ENCODE measurements around the gene DPP6.

DPP6 gene

DNA sequence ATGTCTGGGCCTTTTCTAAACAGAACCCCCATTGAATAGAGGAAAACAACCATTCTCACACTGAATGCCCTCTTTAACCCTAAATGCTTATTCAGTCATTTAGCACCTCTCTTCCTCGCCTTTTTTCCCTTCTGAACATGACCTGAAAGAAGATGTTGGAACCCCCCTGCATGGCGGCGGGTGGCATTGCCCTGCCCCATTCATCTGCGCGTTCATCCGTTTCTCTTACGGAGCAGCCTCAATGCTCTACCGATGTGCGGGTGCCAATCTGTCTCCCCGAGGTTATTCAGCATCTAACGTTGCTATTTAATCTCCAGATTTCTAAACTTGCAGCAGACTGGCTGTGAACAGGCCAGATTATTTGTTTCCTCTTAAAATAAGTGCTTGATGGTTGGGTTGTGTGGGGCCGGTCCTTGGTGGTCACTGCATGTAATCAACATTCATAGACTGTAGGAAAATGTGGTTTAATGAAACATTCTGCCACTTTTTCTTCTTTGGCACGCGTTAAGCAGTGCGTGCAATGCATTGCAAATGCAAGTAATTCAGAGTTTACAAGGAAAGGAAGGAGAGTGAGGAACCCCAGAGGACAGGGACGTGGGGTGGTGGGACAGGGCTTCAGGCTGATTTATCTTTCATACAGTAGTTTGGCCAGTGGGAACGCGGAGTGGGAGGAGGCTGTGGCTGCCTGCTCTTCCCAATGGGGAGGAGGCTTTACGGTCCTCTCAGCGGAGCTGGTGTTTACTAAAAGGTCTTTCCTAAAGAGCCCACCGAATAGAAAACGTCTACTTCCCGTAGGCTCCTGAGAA is 286.7 kb downstream of the DPP6 start:
- DNase-seq (no peak), ATAC-seq (no peak)

DNA sequence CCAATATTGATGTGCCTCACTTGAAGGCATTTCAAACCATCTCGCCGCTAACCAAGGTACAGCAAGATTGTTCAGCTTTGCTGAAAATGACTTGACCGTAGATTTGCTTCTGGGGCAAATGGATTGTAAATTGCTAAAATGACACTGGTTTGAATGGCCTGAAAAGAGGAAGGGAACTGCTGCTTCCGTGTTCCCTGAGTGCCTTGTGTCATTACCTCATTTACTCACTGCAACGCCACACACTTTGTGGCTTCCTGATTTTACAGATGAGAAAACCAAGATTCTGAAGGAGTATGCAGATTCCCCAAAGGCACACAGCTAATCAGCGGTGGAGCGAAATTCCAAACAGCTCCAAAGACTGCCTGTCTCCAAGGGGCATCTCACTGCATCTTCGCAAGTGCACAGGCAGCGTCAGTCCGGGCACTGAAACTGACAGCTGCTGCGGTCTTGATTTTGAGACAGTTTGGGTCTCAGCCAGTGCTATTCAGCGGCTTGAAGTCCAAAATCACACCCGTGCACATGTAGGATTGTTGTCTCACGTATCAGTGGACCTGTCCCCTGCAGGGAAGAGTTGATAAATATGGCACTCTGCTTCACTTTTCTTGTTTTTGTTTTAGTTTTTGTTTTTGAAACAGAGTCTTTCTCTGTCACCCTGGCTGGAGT is 290.9 kb downstream of the DPP6 start:
- no peak for ATAC-seq

DNA sequence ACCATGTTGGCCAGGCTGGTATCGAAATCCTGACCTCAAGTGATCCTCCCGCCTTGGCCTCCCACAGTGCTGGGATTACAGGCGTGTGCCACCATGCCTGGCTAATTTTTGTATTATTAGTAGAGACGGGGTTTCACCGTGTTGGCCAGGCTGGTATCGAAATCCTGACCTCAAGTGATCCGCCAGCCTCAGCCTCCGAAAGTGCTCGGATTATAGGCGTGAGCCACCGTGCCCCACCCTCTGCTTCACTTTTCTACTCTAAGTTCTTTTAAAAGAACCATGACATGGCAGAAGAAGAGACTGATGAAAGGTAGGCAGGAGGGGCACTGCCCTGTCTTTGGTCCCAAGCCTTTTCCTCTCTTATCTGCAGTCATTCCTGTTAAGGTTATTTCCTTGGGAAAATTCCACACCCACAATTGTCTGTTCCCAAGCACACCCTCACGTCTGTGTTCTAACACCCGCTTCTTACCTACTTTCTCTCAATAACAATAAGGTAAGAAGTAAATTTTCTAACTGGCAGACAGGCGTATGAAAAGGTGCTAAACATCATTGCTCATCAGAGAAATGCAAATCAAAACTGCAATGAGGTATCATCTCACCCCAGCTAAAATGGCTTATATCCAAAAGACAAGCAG is 291.7 kb downstream of the DPP6 start:
- ATAC-seq (no peak), DNase-seq (no peak)

More for the DNA sequence above, 290.9 kb downstream of the DPP6 start:
- DNase-seq, result no peak

DNA sequence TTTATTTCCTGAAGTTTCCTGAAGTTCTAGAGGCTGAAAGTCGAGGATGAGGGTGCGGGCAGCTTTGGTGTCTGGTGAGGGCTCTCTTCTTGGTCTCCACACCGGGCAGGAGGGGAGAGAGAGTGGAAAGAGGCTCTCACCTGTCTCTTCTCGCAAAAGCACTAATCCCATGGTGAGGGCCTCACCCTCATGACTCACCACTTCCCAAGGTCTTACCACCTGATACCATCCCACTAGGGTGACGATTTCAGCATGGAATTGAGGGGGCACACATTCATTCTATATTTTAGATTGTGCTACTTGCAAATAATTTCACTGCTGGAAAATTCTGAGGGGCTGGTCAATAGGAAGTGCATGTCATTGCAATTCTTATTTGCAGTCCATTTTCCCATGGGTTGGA is 292.9 kb downstream of the DPP6 start:
- DNase-seq (no peak), ATAC-seq (no peak)

DNA sequence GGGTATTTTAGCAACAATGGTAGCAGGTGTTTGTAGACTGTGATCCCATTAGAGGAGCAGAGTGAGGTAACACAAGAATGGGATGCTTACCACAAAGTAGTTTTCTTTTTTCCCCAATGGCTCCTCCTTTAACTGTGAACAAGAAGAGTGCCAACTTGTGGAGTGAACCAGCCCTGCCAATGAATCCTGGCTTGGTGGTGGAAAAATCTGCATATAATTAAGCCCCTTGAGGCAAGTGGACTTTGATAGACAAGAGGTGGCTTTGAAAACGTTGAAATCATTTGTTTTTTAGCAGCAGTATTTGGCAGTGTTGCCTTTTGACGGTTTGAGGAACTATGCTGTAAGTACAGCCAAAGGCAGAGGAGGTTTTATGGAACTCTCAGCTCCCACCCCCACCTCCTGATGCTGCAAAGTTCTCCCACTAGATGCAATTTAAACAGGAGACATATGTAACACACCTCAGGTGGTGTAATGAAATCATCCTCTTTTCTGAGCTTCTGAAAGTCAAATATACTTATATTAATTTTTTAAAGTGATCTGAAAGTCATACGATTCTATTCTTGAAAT is 295.6 kb downstream of the DPP6 start:
- ATAC-seq (no peak), DNase-seq (no peak)

DNA sequence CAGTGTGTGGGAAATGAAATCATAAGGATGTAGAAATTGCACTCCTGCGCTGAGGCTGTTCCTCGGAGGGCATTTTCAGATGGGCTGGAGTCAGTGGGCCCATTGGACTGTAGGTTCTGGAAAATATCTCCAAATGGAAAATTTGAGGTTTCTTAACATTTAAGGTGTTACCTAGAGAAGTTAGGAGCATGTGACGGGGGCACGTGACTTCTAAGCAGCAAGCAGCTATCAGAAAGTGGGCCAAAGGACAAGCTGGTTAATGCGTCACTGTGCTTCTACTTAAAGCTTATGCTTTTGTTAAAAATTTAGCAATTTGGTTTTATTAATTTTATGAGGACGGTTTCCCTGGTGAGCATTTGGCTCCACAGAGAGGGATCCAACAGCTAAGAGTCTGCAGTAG is 298.7 kb downstream of the DPP6 start:
- no peak for DNase-seq
- no peak for ATAC-seq

DNA sequence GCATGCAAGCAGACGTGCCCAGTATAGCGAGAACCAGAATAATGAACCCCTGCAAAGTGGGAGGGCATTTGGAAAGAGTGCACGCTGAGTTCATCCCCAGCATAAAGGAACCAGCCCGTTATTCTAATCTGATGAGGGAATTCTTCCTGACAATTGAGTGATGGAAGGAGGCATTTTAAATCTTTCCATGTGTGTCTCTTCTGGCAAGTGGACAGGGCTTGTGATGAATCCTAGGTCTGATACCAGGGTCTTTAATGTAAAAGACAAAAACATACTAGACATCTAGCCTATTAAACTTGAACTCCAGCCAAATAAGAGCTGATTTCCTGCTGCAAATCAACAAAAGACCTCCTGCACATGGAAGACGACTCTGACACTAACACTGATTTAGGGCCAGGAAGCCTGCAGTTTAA is 301.2 kb downstream of the DPP6 start:
- ATAC-seq (no peak), DNase-seq (no peak)

DNA sequence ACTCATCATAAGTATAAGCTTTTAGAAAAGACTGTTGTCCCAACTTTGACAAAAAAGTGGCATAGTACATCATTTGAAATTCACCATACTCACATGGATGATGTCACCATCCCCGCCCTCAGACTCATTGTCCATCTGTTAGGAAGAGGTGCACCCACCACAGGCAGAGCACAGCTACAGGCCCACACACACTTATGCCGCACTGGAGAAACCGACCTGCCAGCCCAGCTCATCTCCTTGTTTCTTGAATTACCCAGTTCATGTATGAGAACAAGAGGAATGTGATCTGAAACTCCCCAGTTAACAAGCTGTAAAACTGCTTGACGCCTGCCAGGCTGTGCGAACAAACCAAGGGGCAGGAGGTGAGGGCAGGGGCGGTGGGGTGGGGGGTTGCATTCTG is 312.0 kb downstream of the DPP6 start:
- DNase-seq (no peak), ATAC-seq (no peak)

DNA sequence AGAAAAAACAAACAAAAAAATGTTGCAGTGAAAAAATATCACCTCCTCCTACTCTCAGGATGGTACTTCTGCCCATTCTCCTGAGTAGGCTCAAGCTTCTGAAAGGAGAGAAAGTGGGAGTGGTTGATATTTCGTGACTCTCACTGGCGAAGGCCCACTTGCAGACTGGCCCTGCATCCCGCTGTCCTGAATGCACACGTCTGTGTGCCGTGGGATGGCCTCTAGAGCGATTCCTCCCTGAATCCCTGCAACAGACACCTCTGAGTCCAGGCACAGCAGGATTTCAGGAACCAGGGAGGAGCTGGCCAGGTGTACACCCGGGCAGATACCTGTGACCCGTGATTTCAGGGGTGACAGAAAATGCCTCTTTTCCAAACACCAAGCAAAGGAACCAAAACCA is 319.2 kb downstream of the DPP6 start:
- DNase-seq (no peak), ATAC-seq (no peak)

DNA sequence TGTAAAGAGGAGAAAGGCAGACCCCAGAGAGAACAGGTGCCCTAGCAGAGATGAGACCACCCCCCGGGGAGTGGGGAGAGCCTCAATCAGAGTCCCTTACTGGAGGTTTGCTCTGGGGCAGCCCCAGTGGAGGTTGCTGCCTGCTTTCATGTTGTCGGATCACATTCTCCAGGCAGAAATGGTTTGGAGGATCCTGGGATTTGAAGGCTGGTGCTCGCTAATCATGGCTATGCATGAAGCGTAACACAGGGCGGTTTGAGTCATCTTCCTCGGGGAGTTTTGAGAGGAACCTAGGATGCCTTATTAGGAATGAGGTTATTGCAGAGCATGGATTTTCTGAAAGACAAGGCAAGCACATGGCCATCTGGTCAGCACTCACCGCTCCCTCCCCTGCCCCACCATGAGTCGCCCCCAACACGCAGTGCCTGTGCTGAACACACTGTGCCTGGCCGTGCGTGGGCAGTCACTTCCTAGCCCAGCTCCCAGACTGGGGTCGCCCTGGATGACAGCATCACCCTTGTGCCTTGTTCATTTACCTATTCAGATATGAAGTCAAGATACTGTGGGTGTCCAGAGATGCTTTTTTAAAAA is 319.9 kb downstream of the DPP6 start:
- ATAC-seq (no peak), DNase-seq (no peak)

DNA sequence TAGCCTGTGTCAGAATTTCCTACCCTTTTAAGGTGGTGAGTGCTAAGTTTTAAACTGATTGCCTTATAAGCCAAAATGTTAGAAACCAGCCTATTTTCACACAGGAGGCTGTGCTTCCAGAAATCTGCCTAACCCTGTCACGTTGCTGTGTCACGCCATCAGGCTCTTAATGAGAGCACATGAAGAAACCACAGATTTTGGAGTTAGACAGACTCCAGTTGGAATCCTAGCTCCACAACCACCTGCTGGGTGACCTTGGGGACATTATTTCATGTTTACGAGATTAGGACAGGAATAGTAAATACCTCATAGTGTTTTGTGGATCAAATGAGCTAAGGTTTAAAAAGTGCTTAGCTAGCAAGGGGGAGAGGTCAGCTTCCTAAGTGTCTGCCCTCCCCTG is 321.8 kb downstream of the DPP6 start:
- ATAC-seq (no peak), DNase-seq (no peak)

DNA sequence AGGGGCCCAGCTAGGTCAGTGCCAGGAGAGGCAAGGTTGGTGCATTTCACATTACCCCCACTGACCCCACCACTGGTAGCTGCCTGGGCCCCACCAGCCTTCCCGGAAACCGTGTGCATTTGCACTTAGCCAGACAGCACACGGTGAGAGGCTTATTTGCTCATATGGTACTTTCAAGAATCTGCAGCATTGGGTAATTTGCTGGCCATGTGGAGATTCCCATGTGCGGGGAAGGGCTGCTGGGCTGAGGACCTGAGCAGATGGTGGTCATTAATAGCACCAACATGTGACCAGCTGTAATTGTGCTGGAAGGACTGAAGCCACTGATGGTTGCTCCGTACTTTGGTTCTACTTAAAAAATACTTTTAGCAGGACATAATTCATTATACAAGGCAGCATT is 323.8 kb downstream of the DPP6 start:
- ATAC-seq, result no peak
- DNase-seq, result no peak

DNA sequence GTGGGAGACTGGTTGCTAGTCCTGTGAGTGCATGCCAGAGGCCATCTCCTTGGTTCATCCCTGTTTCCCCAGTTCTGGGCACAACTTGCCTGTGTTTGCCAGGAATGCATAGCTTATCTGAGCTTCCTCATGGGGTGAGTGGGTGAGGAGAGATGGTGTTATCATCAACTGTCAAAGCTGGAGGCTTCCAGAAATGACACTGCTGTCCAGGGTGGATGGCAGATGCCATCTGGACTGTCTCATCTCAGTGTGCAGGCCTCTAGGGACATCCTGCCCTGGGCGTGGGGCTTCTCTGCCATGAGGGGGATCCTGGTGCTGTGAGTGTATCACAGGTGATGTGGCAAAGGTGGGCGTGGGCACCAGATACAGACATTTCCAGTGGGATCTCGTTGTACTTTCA is 328.6 kb downstream of the DPP6 start:
- ATAC-seq (no peak), DNase-seq (no peak)

DNA sequence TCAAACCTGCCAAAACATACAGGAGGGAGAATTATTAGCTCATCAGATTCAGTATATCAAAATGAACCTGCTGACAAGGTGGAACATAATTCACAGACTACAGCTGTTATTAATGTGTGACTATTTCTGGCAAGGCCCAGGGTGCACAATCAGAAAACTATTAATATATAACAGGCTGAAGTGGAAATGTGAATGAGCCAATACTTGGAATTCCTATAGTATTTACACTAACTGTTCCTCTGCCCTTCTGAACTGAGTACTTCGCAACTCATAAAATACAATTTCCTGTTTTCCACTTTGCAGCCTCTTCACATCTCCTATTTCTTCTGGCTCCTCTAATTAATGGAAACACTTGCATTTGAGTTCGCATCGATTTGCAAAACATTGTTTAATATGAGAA is 330.8 kb downstream of the DPP6 start:
- no peak for DNase-seq
- ATAC-seq, result no peak

DNA sequence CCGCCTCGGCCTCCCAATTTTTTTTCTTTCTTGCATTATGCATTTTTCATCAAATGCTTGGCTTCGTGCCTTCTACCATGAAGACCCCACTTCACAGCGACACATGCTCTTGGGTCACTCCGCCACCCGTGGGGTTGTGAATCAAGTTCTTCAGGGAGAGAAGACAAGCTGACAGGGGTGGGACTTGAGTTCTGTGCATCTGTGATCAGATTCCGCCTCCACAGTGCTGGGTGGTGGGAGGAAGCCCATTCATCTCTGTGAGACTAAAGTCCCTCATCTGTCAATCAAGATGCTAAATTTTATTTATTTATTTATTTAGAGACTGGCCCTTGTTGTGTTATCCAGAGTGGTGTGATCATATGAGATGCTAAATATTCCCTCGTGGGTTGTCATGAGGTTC is 333.0 kb downstream of the DPP6 start:
- DNase-seq (no peak), ATAC-seq (no peak)

DNA sequence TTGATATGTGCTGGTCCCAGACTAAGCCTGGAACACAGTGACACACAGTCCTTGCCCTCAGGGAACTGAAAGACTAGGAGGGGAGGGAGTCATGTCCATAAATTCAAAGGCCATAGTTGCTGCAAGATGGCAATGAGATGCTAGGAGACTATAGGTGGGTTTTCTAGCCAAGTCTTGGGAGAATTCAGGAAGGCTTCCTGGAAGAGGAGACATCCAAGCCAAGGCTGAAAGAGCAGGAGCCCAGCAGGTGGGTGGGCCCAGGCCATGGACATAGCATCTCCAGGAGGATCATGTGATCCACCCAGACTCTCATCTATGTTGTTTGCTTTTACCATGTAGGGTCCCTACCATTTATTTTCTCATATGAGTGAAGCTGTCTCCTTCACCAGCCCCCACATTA is 335.1 kb downstream of the DPP6 start:
- DNase-seq (no peak), ATAC-seq (no peak)

DNA sequence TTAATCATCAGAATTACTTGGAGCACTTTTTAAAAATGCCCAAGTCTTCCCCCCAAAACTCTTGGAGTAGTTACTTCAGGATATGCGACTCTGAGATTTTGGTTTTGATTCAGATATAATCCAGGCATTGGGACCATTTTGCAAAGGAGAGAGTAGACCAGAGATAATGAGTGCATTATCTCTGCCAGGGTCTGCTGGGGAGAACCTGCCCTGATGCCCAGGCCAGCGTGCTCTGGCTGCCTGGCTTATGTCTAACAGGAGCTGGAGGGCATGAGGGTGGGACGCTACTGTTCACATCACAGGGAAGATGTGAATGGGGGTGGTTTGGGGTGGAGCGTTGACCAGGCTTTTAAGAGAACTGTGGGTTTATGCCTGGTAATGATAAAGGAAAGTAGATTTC is 336.2 kb downstream of the DPP6 start:
- no peak for ATAC-seq

DNA sequence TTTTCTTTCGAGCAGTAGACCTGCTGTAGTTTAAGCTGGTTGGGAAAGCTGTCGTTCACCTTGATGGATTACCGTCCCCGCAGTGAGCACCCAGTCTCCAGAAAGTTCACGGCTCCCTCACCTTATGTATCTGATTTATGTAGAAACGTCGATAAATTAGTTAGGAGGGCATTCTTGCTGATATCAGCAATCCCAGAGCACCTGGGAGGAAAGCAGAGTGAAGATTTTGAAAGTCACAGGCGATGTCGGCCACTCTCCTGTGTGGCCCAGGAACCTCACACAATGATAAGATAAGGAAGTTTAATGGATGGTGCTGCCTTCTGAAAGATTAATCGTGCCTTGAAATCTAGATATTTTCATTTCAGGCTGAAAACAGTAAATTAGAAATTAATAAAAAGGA is 336.8 kb downstream of the DPP6 start:
- ATAC-seq, result no peak

More for the DNA sequence above, 336.2 kb downstream of the DPP6 start:
- DNase-seq, result no peak

DNA sequence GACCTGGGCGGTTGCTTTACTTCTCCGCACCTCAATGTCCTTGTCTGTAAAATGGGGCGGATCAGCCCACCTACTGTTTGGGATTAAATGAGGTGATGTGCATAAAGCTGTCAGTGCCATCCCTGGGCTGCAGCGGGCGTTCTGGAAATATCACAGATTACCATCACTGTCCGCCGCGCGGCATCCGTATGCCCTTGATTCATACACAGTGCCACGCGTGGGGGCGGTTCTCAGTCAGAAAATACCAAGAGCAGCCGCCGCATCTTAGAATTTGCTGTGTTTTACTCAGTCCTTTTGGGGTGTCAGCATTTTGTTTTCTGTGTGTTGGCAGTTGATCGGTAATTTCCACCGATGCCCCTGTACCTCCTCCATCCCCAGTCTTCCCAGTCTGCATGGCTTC is 338.8 kb downstream of the DPP6 start:
- no peak for ATAC-seq
- DNase-seq, result no peak

More for the DNA sequence above, 336.8 kb downstream of the DPP6 start:
- no peak for DNase-seq

DNA sequence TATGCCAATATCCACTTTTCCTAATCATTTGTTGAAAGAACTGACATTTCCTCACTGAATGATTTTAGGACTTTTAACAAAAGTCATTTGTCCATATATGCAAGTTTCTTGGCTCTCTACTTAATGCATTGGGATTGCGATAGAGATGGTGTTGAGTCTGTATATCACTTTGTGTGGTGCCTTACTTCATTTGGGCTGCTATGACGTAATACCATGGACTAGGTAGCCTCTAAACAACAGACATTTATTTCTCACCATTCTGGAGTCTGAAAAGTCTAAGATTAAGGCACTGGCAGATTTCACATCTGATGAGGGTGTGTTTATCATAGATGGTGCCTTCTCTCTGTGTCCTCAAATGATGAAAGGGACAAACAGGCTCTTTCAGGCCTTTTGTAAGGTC is 342.6 kb downstream of the DPP6 start:
- DNase-seq, result no peak
- ATAC-seq, result no peak

DNA sequence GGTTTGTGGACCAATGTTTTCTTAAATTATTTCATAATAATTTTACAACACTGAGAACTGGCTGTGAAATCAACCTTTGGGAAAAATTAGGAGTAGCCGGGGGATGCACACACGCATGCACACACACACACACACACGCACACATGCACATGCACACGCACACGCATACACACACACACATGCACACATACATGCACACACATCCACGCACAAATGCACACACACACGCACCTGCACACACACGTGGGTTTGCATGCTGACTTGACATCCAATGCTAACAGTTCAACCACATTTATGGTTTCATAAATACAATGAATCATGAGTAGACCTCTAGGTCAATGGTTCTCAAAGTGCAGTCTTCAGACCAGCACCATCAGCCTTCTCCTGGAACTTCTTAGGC is 354.1 kb downstream of the DPP6 start:
- DNase-seq (no peak), ATAC-seq (no peak)

DNA sequence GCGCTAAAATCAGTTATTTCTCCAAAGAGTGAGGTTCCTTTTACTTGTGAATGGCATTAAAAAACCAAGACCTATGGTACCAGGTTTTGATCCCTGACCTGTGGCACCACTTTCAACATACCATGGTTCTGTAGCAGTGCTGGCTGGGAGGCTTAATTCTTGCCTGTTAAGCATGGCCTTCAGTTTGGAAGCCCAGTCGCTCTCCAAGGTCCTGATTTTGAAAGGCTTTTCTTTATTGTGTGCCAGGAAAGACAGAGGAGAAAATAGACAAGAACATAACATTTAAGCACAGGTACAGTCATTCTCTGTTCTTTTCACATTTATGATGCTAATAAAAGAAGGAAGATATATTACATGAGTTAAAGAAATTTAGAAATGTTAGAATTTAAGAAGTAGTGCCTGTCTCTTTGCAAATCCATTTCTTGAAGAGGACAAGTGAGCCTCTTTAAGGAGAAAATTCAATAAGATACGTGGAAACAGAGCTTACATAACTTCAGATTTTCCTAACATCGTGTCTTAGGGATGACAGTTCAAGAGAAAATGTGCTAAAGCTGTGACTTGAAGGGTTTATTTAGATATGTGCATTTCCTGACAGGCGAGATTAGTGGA is 357.6 kb downstream of the DPP6 start:
- DNase-seq (no peak), ATAC-seq (no peak)

Measured in stimulated activated naive CD8-positive, alpha-beta T cell treated with anti-CD3 and anti-CD28 coated beads, Interleukin-15, Interleukin-2, amounts not matched to agents 100 U/mL and 50 U/mL, for 24 hours (primary cell).